ENCODE data around the gene OR5K4. TPM values are rescaled to one million over a fixed set of nuclear protein-coding genes. Genes with fewer than 3 reads are reported as not detected.

The OR5K4 gene
- total and polyA plus RNA-seq, 2 of the 4 experiments (the other 2 are of a cell fraction) = not detected

DNA sequence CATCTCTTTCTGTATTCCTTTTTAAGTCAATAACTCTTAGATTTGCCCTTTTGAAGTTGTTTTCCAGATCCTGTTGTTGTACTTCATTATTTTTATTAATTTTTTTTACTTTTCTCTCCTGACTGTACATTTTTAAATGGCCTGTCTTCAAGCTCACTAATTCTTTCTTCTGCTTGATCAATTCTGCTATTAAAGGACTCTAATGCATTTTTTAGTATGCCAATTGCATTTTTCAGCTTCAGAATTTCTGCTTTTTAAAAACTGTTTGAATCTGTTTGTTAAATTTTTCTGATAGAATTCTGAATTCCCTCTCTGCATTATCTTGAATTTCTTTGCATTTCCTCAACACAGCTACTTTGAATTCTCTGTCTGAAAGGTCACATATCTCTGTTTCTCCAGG, 5.6 kb downstream of the OR5K4 start:
- no peaks in the 10 kb centered on the region for H3K27me3 ChIP-seq (ENCODE audit: control insufficient read depth, insufficient read depth, low read length)
- no peaks in the 10 kb centered on the region for H3K4me1 ChIP-seq (ENCODE audit: control insufficient read depth, insufficient read depth, low read length)
- ChIA-PET POLR2A (ENCODE audit: unreplicated experiment) (no interaction called here), CTCF (no interaction called here)
- H3K9me1 ChIP-seq (ENCODE audit: insufficient read depth, low read length) = no peaks in the 10 kb centered on the region
- intact Hi-C loops (cut with micrococcal nuclease) = no loop called here
- H4K91ac ChIP-seq (ENCODE audit: insufficient read depth, low read depth, low read length) = no peak overlapping the region
- H3K9ac ChIP-seq (ENCODE audit: low read depth, low read length) = no peak overlapping the region
- H2BK5ac ChIP-seq (ENCODE audit: low read depth, low read length, poor library complexity, severe bottlenecking) = no peak overlapping the region
- H3K18ac ChIP-seq (ENCODE audit: low read depth, low read length) = no peak overlapping the region
- H3K56ac ChIP-seq (ENCODE audit: extremely low read depth, insufficient read depth, low read length) = no peak overlapping the region
- dilution Hi-C loops (cut with HindIII; ENCODE audit: low sequenced_read_pairs, unreplicated experiment) = no loop called here
- ATAC-seq (ENCODE audit: low read depth) = no peak
- no peak overlapping the region for H3K23ac ChIP-seq (ENCODE audit: low read depth, low read length)
- H3K79me1 ChIP-seq (ENCODE audit: low read depth in 1 of 2, low read length in 2 of 2) = no peaks in the 10 kb centered on the region
- TF ChIP-seq, protein P1, sequence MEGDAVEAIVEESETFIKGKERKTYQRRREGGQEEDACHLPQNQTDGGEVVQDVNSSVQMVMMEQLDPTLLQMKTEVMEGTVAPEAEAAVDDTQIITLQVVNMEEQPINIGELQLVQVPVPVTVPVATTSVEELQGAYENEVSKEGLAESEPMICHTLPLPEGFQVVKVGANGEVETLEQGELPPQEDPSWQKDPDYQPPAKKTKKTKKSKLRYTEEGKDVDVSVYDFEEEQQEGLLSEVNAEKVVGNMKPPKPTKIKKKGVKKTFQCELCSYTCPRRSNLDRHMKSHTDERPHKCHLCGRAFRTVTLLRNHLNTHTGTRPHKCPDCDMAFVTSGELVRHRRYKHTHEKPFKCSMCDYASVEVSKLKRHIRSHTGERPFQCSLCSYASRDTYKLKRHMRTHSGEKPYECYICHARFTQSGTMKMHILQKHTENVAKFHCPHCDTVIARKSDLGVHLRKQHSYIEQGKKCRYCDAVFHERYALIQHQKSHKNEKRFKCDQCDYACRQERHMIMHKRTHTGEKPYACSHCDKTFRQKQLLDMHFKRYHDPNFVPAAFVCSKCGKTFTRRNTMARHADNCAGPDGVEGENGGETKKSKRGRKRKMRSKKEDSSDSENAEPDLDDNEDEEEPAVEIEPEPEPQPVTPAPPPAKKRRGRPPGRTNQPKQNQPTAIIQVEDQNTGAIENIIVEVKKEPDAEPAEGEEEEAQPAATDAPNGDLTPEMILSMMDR (conservative IDR thresholded peaks at IDR 0.05; ENCODE audit: low read depth, low read length) = no peak
- TF ChIP-seq, protein P2, sequence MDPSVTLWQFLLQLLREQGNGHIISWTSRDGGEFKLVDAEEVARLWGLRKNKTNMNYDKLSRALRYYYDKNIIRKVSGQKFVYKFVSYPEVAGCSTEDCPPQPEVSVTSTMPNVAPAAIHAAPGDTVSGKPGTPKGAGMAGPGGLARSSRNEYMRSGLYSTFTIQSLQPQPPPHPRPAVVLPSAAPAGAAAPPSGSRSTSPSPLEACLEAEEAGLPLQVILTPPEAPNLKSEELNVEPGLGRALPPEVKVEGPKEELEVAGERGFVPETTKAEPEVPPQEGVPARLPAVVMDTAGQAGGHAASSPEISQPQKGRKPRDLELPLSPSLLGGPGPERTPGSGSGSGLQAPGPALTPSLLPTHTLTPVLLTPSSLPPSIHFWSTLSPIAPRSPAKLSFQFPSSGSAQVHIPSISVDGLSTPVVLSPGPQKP (IDR thresholded peaks at IDR 0.05; ENCODE audit: borderline replicate concordance, low read depth, low read length) = no peak
- TF ChIP-seq SMC3 (IDR thresholded peaks at IDR 0.05; ENCODE audit: low read depth, low read length) = no peak
- TF ChIP-seq POLR2A (IDR thresholded peaks at IDR 0.05; ENCODE audit: low read depth, low read length) = no peak
- TF ChIP-seq, protein P3, sequence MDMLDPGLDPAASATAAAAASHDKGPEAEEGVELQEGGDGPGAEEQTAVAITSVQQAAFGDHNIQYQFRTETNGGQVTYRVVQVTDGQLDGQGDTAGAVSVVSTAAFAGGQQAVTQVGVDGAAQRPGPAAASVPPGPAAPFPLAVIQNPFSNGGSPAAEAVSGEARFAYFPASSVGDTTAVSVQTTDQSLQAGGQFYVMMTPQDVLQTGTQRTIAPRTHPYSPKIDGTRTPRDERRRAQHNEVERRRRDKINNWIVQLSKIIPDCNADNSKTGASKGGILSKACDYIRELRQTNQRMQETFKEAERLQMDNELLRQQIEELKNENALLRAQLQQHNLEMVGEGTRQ (IDR thresholded peaks at IDR 0.05; ENCODE audit: low read depth, low read length) = no peak
- TF ChIP-seq NFE2L2 (IDR thresholded peaks at IDR 0.05; ENCODE audit: low read depth, low read length) = no peak
- TF ChIP-seq BHLHE40 (IDR thresholded peaks at IDR 0.05; ENCODE audit: low read depth, low read length) = no peak
- no peak for TF ChIP-seq MAFK (IDR thresholded peaks at IDR 0.05; ENCODE audit: low read depth, low read length)
- H3K4ac ChIP-seq (ENCODE audit: low read depth, low read length) = no peak overlapping the region
- H2AK9ac ChIP-seq (replicated peaks; ENCODE audit: low read depth, low read length, poor library complexity) = no peak overlapping the region
- H2BK15ac ChIP-seq (ENCODE audit: low read depth, low read length) = no peak overlapping the region
- BruUV-seq (replicated peaks) = no TSS peak
- no peak overlapping the region for H4K5ac ChIP-seq (ENCODE audit: low read depth, low read length)
- no peak for DNase-seq
- H2AK5ac ChIP-seq (ENCODE audit: low read depth, low read length) = no peak overlapping the region
- H2BK120ac ChIP-seq (ENCODE audit: low read depth, low read length) = no peak overlapping the region
- H4K8ac ChIP-seq (ENCODE audit: low read depth in 2 of 2, low read length in 2 of 2) = no peak overlapping the region
- no peaks in the 10 kb centered on the region for H3K9me3 ChIP-seq (ENCODE audit: control insufficient read depth, insufficient read depth, low read length)
- no peaks in the 10 kb centered on the region for H3K36me3 ChIP-seq (ENCODE audit: control insufficient read depth, insufficient read depth, low read length)
- H3K4me3 ChIP-seq (ENCODE audit: insufficient read depth, low read depth, low read length) = no peak overlapping the region
- no peak overlapping the region for H2AFZ ChIP-seq (replicated peaks; ENCODE audit: low read length, poor library complexity)
- no peaks in the 10 kb centered on the region for H4K20me1 ChIP-seq (ENCODE audit: insufficient read depth, low read length)
- in situ Hi-C loops (cut with MboI; ENCODE audit: low sequenced_read_pairs) = loop anchor here (25.0 kb wide), 1 partner anchor 103 kb away; the partner anchor contains the start of gene OR5K1
- no peak overlapping the region for H3K14ac ChIP-seq (replicated peaks; ENCODE audit: low read depth, low read length)
- H3K27ac ChIP-seq (ENCODE audit: insufficient read depth, low read length) = no peak overlapping the region
- no peak overlapping the region for H2BK20ac ChIP-seq (ENCODE audit: low read depth, low read length)
- no peak overlapping the region for H3K4me2 ChIP-seq (ENCODE audit: low read depth, low read length)

Data from IMR-90 (cell line).